Airway epithelial cell (primary cell): Measurements from ENCODE around the gene PHLDB2. TPM values are rescaled to one million over a fixed set of nuclear protein-coding genes. Genes with fewer than 3 reads are reported as not detected.

ENCODE experiments used
- total RNA-seq: library from RNA; depleted of rRNA; stranded (reverse); fragments of >200 nt; gene quantifications from 2 replicates; pipeline ENCODE4 v1.2.3, GENCODE V29; 2015

Gene PHLDB2
- total RNA-seq: 38.4 and 59.0 TPM in 2 replicates

DNA sequence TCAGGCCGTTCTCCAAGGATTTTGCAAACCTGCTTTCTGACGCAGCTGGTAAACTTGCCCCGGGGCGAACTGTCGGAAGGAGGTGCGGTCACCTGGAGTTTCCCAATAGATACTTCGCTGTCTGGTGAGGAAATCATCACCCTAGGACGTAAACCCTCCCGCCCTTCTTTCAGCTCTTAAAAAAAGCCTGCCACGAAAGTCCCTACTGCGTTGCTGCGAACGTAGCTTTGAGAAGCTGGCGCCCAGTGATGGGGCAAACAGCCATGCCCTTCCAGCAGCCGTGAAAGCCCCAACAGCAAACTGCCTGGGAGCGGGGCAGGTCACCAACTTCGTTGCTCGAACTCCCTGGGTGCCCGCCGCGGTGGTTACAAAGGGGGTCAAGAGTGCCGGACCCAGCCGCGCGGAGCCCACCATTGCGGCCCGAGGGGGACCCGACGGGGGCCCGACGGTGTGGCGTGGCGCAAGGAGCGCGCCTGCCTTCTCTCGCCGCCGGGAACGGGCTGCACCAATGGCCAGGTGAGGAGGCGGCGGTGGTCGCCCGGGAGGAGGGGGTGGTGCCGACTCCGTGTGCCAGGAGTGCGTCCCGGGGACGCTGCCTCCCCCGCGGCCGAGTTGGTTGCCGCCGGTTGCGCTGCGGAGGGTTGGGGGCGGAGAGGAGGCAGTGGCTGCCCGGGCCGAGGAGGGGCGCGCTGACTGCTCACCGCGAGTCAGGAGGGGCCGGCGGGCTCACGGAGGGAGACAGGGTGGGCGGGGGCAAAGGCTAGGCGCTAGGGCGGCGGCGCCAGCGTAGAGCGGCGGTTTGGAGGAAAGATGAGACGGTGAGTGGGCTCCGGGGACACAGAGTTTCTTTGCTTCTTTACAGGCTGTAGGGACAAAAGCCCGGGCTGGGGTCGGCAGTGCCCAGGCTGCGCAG, at the start of gene PHLDB2:
Gene PHLDB2, plus strand, starts transcription at position 205 of the 913 bp plus-strand sequence. CDS start 24,813 bp downstream, outside the sequence.

DNA sequence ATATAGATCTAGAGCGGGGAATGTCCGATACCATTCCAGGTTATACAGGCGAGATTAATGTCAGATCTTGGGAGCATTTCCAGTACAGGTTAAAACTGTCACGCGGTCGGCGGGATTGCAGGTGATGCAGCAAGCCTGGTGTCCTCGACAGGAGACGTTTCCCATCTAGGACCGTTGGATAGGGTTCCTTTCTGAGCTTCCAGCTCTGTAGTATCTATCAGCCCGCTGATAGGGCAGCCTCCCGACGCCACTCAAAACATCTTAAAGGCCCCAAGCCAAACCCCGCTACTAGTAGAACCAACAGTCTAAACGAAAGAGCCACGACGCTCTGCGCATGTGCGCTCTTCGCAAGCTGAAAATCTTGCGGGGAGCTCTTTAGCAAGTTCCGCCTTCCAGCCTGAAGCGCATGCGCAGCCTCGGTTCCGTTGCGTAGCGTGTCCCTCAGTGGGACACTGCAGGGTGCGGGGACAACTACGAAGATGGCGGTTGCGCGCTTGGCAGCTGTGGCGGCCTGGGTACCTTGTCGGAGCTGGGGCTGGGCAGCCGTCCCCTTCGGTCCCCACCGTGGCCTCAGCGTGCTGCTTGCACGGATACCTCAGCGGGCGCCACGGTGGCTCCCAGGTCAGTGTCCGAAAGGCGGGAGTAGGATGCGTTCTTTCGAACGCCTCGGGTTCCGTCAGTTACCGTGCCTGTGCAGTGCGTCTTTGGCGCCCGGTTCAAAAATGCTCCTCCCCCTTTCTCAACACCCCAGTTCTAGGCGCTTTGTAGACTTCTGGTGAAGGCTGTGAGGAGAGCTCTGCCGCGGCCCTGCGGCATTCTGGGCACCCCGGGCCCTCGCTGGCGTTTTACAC, 119.7 kb downstream of the PHLDB2 start, which contains the start of gene ABHD10:
Gene ABHD10, plus strand, starts transcription at position 444 of the 851 bp plus-strand sequence. Its CDS starts 36 bp downstream, at position 480.

DNA sequence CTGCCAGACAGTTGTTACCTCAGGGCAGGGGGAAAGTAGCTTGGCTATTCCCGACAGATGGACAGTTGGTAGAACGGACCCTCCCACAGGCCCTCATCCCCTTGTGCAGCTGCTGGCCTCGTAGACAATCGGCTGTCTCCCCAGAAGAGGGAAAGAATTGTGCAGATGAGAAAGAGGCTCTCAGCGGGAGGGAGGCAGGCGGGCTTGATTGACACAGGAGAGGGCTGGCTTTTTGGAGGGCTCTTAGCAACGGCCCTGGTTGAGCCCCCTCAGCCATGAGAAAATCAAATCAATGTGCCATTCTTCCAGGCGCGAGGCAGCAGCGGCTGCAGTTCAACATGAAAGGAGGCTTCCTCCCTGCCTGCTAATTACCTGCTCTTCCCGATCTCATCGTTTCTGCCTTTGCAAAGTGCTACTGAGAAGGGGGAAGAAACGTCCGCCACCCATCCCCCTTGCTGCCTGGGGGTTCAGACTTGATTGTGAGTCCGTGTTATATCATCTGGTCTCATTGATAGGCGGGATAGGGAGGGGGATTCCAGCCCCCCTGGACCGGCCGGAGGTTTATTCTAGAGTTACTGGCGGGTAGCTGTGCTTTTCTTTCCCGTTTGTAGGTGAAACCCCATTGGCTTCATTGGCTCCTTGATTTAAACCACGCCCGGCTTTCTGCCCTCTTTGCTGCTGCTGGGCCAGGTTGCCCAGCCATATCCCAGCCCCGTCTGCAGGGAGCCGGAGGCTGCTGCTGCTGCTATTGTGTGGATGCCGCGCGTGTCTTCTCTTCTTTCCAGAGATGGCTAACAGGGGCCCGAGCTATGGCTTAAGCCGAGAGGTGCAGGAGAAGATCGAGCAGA, 139.8 kb downstream of the PHLDB2 start, which contains the start of gene TAGLN3:
Gene TAGLN3, plus strand, starts transcription at position 287 of the 848 bp plus-strand sequence. Its CDS starts 501 bp downstream, at position 788.

Other genes with a start within 250 kb of the PHLDB2 start
- gene PLCXD2, start 184.6 kb upstream of the PHLDB2 start, total RNA-seq: 21.8 and 47.6 TPM in 2 replicates
- gene ABHD10, start 119.8 kb downstream of the PHLDB2 start, total RNA-seq: 14.4 and 23.3 TPM in 2 replicates
- 6.4 and 8.1 TPM in 2 replicates for gene TAGLN3, start 139.7 kb downstream of the PHLDB2 start, total RNA-seq
- gene TMPRSS7, start 175.5 kb downstream of the PHLDB2 start, total RNA-seq: 0.14 TPM in 1 of 2 replicates, not detected in the other
- 7.2 and 8.8 TPM in 2 replicates for gene C3orf52, start 227.1 kb downstream of the PHLDB2 start, total RNA-seq